Measurements from ENCODE around the gene COLEC12.

The COLEC12 gene

DNA sequence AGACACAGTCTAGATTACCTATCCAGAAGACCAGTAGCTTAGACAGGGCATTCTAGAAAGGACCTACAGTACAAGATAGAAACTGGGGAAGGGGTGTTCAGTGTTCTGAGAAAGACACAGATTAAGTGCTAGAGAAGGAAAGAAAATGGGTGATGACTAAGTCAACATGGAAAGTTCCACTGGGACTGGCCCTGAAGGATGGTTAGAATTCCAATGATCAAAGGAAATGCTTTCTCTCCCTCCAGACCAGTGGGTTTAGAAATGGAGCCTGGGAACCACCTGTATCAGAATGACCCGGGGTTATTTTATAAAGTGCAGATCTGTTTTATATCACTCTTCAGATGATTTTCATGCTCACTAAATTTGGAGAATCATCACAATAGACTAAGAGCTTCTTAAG, 5.8 kb upstream of the COLEC12 start:
- H3K27ac ChIP-seq (ENCODE audit: low read depth, low read length): no peak overlapping the region
- no peak overlapping the region for H3K4me3 ChIP-seq (ENCODE audit: low read depth, low read length)
- H3K79me2 ChIP-seq (ENCODE audit: control insufficient read depth, insufficient read depth, low read length, unreplicated experiment): no peaks in the 10 kb centered on the region
- no peak overlapping the region for H2AFZ ChIP-seq (ENCODE audit: low read length, unreplicated experiment)
- no peaks in the 10 kb centered on the region for H3K36me3 ChIP-seq (ENCODE audit: insufficient read depth, low read length)
- H3K4me1 ChIP-seq (ENCODE audit: control insufficient read depth, insufficient read depth, low read length, unreplicated experiment): no peaks in the 10 kb centered on the region
- H3K27me3 ChIP-seq (ENCODE audit: insufficient read depth, low read length): peaks cover 34% of the 10 kb centered on the region

GRCh38 chr18:505483-506122, 5.1 kb upstream of the COLEC12 start:
- Histone ChIP-seq H3K27ac (ENCODE audit: low read depth, low read length) (no peak overlapping the region), H3K79me2 (ENCODE audit: control insufficient read depth, insufficient read depth, low read length, unreplicated experiment) (no peaks in the 10 kb centered on the region), H3K36me3 (ENCODE audit: insufficient read depth, low read length) (no peaks in the 10 kb centered on the region), H3K27me3 (ENCODE audit: insufficient read depth, low read length) (peaks cover 41% of the 10 kb centered on the region), H3K4me3 (ENCODE audit: low read depth, low read length) (no peak overlapping the region), H2AFZ (ENCODE audit: low read length, unreplicated experiment) (no peak overlapping the region), H3K4me1 (ENCODE audit: control insufficient read depth, insufficient read depth, low read length, unreplicated experiment) (no peaks in the 10 kb centered on the region)

GRCh38 chr18:501406-501714, 859 bp upstream of the COLEC12 start:
- H3K4me1 ChIP-seq (ENCODE audit: control insufficient read depth, insufficient read depth, low read length, unreplicated experiment): peaks cover 10% of the 10 kb centered on the region
- no peaks in the 10 kb centered on the region for H3K79me2 ChIP-seq (ENCODE audit: control insufficient read depth, insufficient read depth, low read length, unreplicated experiment)
- no peaks in the 10 kb centered on the region for H3K36me3 ChIP-seq (ENCODE audit: insufficient read depth, low read length)
- H2AFZ ChIP-seq (ENCODE audit: low read length, unreplicated experiment): no peak overlapping the region
- H3K4me3 ChIP-seq (ENCODE audit: low read depth, low read length): no peak overlapping the region
- H3K27ac ChIP-seq (ENCODE audit: low read depth, low read length): no peak overlapping the region
- peaks cover 51% of the 10 kb centered on the region for H3K27me3 ChIP-seq (ENCODE audit: insufficient read depth, low read length)

DNA sequence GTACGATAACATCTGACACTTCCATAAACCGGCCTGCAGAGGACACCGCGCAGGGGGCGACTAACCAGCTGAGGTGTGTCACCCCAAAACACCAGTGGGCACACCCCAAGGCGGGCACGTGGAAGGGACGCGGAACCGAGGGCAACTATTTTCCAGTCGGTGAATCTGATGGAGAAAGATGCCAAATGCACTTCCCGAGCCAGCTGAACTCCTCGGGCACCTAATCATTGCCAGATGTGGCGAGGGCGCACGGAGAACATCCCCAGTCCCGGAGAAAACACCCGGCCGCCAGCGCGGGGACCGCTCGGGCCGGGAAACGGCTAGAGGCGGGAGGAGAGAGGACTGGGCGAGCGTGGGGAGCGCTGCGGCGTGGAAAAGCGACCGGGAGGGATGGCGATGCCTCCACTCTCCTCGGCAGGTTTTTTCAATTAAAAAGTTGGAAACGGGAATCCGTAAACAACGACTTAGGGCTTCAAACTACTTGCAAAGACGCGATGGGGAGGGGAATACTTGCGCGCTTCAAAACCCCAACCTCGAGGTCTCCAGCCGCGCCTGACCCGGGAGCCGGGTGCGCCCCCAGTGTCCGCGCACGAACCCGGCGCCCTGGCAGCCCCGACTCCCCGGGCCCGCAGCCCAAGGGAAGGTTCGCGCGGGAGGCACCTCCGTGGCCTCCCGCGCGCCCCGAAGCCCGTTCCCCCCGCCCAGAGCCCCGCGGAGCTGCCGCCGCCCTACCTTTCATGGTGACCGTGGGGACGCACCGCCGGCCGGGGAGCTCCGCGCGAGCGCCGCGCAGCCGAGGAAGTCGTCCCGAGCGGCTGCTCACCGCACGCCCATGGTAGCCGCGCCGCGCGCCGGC, 497 bp downstream of the COLEC12 start:
- Histone ChIP-seq H2AFZ (ENCODE audit: low read length, unreplicated experiment) (peak overlapping the region; percentile 28), H3K27me3 (ENCODE audit: insufficient read depth, low read length) (peaks cover 39% of the 10 kb centered on the region), H3K36me3 (ENCODE audit: insufficient read depth, low read length) (no peaks in the 10 kb centered on the region), H3K4me3 (ENCODE audit: low read depth, low read length) (peak overlapping the region; percentile 77), H3K27ac (ENCODE audit: low read depth, low read length) (no peak overlapping the region), H3K79me2 (ENCODE audit: control insufficient read depth, insufficient read depth, low read length, unreplicated experiment) (no peaks in the 10 kb centered on the region), H3K4me1 (ENCODE audit: control insufficient read depth, insufficient read depth, low read length, unreplicated experiment) (peaks cover 13% of the 10 kb centered on the region)

DNA sequence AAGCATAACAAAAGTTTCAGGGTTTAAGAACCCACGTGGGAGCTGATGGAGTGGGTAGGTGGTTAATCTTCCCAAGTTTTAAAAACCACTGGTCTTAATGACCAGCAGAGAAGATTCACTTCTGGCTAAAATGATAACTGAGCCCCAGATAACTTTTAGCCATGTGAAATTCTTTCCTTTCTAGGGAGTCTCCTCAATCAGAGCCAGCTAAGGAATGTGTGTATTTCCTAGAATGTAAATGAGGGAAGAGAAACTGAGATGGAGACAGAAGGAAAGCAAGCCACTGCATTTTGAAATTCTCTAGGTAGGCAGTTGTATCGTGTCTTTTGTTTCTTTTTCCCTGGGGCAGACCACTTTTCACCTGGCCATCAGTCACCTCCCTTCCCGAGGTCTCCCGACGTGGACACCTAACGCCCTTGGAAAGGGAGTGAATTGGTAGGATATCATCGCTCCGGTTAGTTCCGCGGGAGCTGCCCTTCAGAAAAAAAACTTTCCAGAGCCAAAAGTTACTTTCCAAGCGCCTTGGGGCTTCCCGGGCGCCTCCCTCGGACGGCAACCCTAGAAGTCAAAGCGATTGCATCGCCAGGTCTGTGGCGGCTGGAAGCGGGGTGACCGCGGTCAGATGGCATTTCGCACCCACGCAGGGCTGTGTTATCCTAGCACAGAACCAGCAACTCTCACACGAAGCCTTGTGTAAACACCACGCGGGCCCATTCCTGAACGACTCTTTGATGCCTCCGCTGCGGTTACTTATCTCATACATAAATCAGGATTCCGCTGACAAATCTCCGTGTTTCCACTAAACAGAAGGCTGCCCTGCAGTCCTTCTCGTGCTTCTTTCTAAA, 1.3 kb downstream of the COLEC12 start:
- Histone ChIP-seq H3K27me3 (ENCODE audit: insufficient read depth, low read length) (peaks cover 33% of the 10 kb centered on the region), H3K27ac (ENCODE audit: low read depth, low read length) (no peak overlapping the region; the same call in 1 of the 2 replicates)

GRCh38 chr18:497688-498087, 2.8 kb downstream of the COLEC12 start:
- Histone ChIP-seq H3K27ac (ENCODE audit: low read depth, low read length) (no peak overlapping the region), H3K79me2 (ENCODE audit: control insufficient read depth, insufficient read depth, low read length, unreplicated experiment) (no peaks in the 10 kb centered on the region), H3K27me3 (ENCODE audit: insufficient read depth, low read length) (peaks cover 29% of the 10 kb centered on the region), H3K4me1 (ENCODE audit: control insufficient read depth, insufficient read depth, low read length, unreplicated experiment) (peaks cover 23% of the 10 kb centered on the region), H3K36me3 (ENCODE audit: insufficient read depth, low read length) (no peaks in the 10 kb centered on the region), H3K4me3 (ENCODE audit: low read depth, low read length) (no peak overlapping the region), H2AFZ (ENCODE audit: low read length, unreplicated experiment) (no peak overlapping the region)

More for the DNA sequence above, 1.3 kb downstream of the COLEC12 start:
- H3K79me2 ChIP-seq (ENCODE audit: control insufficient read depth, insufficient read depth, low read length, unreplicated experiment): no peaks in the 10 kb centered on the region
- no peaks in the 10 kb centered on the region for H3K36me3 ChIP-seq (ENCODE audit: insufficient read depth, low read length)
- H3K4me1 ChIP-seq (ENCODE audit: control insufficient read depth, insufficient read depth, low read length, unreplicated experiment): peaks cover 21% of the 10 kb centered on the region
- H3K4me3 ChIP-seq (ENCODE audit: low read depth, low read length): peak overlapping the region; percentile 77
- H2AFZ ChIP-seq (ENCODE audit: low read length, unreplicated experiment): peak overlapping the region; percentile 28

- Histone ChIP-seq H3K27me3 (ENCODE audit: insufficient read depth, low read length) (peaks cover 12% of the 10 kb centered on the region; the same call in 1 of the 2 replicates), H3K36me3 (ENCODE audit: insufficient read depth, low read length) (no peaks in the 10 kb centered on the region), H3K79me2 (ENCODE audit: control insufficient read depth, insufficient read depth, low read length, unreplicated experiment) (no peaks in the 10 kb centered on the region), H3K4me3 (ENCODE audit: low read depth, low read length) (no peak overlapping the region), H3K27ac (ENCODE audit: low read depth, low read length) (peak overlapping the region; percentile 75; the same call in 1 of the 2 replicates), H2AFZ (ENCODE audit: low read length, unreplicated experiment) (no peak overlapping the region), H3K4me1 (ENCODE audit: control insufficient read depth, insufficient read depth, low read length, unreplicated experiment) (peaks cover 23% of the 10 kb centered on the region)
Measured at GRCh38 chr18:495452-495851, 5.0 kb downstream of the COLEC12 start.

GRCh38 chr18:495017-495416, 5.5 kb downstream of the COLEC12 start:
- peak overlapping the region; percentile 17 for H2AFZ ChIP-seq (ENCODE audit: low read length, unreplicated experiment)
- H3K4me1 ChIP-seq (ENCODE audit: control insufficient read depth, insufficient read depth, low read length, unreplicated experiment): peaks cover 28% of the 10 kb centered on the region
- no peak overlapping the region for H3K4me3 ChIP-seq (ENCODE audit: low read depth, low read length)
- peak overlapping the region; percentile 75 for H3K27ac ChIP-seq (ENCODE audit: low read depth, low read length)
- H3K27me3 ChIP-seq (ENCODE audit: insufficient read depth, low read length): peaks cover 9% of the 10 kb centered on the region; the same call in 1 of the 2 replicates
- no peaks in the 10 kb centered on the region for H3K79me2 ChIP-seq (ENCODE audit: control insufficient read depth, insufficient read depth, low read length, unreplicated experiment)
- no peaks in the 10 kb centered on the region for H3K36me3 ChIP-seq (ENCODE audit: insufficient read depth, low read length)

- peak overlapping the region; percentile 75 for H3K27ac ChIP-seq (ENCODE audit: low read depth, low read length)
- H2AFZ ChIP-seq (ENCODE audit: low read length, unreplicated experiment): no peak overlapping the region
- H3K36me3 ChIP-seq (ENCODE audit: insufficient read depth, low read length): no peaks in the 10 kb centered on the region
- peaks cover 34% of the 10 kb centered on the region for H3K4me1 ChIP-seq (ENCODE audit: control insufficient read depth, insufficient read depth, low read length, unreplicated experiment)
- H3K27me3 ChIP-seq (ENCODE audit: insufficient read depth, low read length): peaks cover 7% of the 10 kb centered on the region; the same call in 1 of the 2 replicates
- H3K79me2 ChIP-seq (ENCODE audit: control insufficient read depth, insufficient read depth, low read length, unreplicated experiment): no peaks in the 10 kb centered on the region
- no peak overlapping the region for H3K4me3 ChIP-seq (ENCODE audit: low read depth, low read length)
Measured at GRCh38 chr18:493986-494983, 6.2 kb downstream of the COLEC12 start.

Data from ACC112 (cell line).